Measurements from ENCODE around the gene KRTAP12-3.
A peak's percentile ranks its signal among the peaks of the same experiment; 100 is the strongest.
"Not testable (repeated sequence)": the region's sequence is repeated elsewhere in the genome, so short reads cannot be mapped to it uniquely, and the experiment has no call there.

The KRTAP12-3 gene

GRCh38 chr21:44653656-44654575 lies 3.8 kb upstream of the KRTAP12-3 start:
- DNase-seq: no peak

GRCh38 chr21:44654576-44655175 lies 3.1 kb upstream of the KRTAP12-3 start, which contains the start of gene KRTAP12-4:
Gene KRTAP12-4 (minus strand): TSS chr21:44654659. CDS start chr21:44654614, 45 bp downstream.
- no peak for DNase-seq

- DNase-seq: no peak
These were observed 864 bp upstream of the KRTAP12-3 start for GRCh38 chr21:44656868-44657267.

- DNase-seq: no peak
These were observed 794 bp downstream of the KRTAP12-3 start for GRCh38 chr21:44658541-44658910.

GRCh38 chr21:44658913-44659595 lies 1.3 kb downstream of the KRTAP12-3 start:
- DNase-seq: no peak

GRCh38 chr21:44661567-44661966 lies 3.8 kb downstream of the KRTAP12-3 start:
- not testable (repeated sequence) for DNase-seq

GRCh38 chr21:44664691-44665090 lies 7.0 kb downstream of the KRTAP12-3 start:
- DNase-seq: no peak

- peak; percentile 15 for DNase-seq
These were observed 8.9 kb downstream of the KRTAP12-3 start, which contains the start of gene KRTAP12-2 for GRCh38 chr21:44666401-44667320. Gene KRTAP12-2 (minus strand): TSS chr21:44666927. CDS start chr21:44666886, 41 bp downstream.

GRCh38 chr21:44667612-44668011 lies 9.9 kb downstream of the KRTAP12-3 start:
- DNase-seq: no peak

GRCh38 chr21:44670642-44671432 lies 13.1 kb downstream of the KRTAP12-3 start:
- no peak for DNase-seq

- DNase-seq: no peak
These were observed 14.2 kb downstream of the KRTAP12-3 start for GRCh38 chr21:44671911-44672310.

- no peak for DNase-seq
These were observed 20.1 kb downstream of the KRTAP12-3 start for GRCh38 chr21:44677881-44678280.

- DNase-seq: no peak
These were observed 23.4 kb downstream of the KRTAP12-3 start for GRCh38 chr21:44681152-44681551.

- peak; percentile 95 for DNase-seq
These were observed 24.3 kb downstream of the KRTAP12-3 start, which contains the start of gene KRTAP12-1 for GRCh38 chr21:44681861-44682579. Gene KRTAP12-1 (minus strand): TSS chr21:44682163. CDS start chr21:44682123, 40 bp downstream.

GRCh38 chr21:44682580-44683151 lies 24.9 kb downstream of the KRTAP12-3 start:
- DNase-seq: no peak

- DNase-seq: no peak
These were observed 26.3 kb downstream of the KRTAP12-3 start for GRCh38 chr21:44684077-44684476.

GRCh38 chr21:44684483-44684882 lies 26.8 kb downstream of the KRTAP12-3 start:
- DNase-seq: no peak

GRCh38 chr21:44685050-44685449 lies 27.3 kb downstream of the KRTAP12-3 start:
- DNase-seq: not testable (repeated sequence)

GRCh38 chr21:44686000-44686781 lies 28.5 kb downstream of the KRTAP12-3 start:
- DNase-seq: no peak

Measured in NCI-H1105 (cell line).